Hematopoietic multipotent progenitor cell treated with erythropoietin and hydrocortisone succinate and interleukin-3 and kit ligand, for 6 days (in vitro differentiated cells): Measurements from ENCODE around the gene CCS.
"Not testable (repeated sequence)": the region's sequence is repeated elsewhere in the genome, so short reads cannot be mapped to it uniquely, and the experiment has no call there.

Experiments used
- DNase-seq: peaks from one replicate; pipeline ENCODE4 v3.0.0-alpha.2; 2015

Gene CCS

DNA sequence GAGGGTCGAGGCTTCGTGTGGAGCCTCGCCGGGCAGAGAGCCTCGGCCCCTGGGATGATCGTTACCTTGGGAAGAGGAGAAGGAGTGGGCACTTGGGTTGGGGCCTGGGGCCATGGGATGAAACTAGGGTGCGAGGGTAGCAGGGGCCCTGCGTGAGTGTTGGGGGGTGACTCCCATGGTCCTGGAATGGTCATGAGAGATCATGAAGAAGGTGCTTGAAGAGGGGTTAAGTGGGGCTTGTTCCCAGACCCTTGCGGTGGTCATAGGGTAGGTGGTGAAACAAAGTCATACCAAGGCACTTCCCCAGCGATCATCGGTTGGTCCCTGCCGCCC lies 284 bp downstream of the CCS start:
- DNase-seq = no peak

DNA sequence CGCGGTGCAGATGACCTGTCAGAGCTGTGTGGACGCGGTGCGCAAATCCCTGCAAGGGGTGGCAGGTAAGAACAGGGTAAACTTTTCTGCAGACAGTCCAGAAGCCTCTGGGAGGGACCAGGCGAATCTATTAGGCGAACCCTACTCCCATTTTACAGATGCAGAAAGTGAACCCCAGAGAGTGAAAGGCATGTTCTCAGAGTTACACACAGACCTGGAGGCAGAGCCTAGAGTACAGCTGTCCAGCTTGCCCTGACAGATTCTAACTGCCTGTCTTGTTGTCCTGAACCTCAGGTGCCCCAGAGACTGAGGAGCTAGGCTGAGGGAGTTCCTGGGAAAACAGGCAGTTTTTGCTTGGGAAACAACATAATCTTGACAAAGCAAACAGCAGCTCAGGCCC lies 665 bp downstream of the CCS start:
- DNase-seq = no peak

DNA sequence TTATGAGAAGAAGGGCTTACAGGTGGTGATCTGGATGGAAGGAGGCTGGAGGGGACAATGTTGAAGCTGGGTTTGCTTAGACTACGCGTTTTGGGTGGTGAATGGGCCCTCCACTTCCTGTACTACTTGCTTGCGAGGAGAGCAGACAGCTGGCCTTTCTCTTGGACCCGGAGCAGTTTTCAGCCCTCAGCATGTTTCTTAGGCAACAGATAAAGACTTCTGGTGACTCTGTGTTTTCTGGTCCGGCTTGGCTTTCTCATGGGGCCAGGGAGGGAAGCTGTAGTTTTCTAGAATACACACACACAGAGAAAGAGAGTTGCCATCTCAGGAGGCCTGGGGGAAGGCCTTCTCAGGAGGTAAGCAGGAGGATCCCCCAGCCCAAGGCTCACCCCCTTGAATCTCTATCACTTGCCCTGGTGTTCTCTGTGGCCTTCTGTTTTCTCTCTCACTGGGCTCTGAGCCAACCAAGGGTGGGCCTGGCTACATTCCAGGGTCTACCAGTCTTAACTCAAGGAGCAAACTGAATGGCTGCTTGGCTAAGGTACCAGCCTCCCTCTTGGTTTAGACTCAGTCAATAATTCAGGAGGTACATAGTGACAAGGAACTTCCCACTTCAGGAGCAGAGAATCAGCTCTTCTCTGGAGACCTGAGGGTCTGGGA lies 2.4 kb downstream of the CCS start:
- DNase-seq = peak; percentile 84

DNA sequence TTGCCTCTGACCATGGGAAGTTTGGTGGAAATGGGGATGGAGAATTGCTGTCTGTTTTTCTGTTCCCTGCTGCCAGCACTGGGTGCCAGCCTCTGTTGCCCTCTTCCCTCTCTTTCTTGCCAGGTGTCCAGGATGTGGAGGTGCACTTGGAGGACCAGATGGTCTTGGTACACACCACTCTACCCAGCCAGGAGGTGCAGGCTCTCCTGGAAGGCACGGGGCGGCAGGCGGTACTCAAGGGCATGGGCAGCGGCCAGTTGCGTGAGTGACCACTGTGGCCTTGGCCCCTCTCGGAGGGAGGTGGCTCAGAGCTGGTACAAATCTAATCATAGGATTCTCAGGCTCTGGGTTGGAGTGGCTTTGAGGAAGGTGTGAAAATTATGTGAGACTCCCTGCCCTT lies 6.0 kb downstream of the CCS start:
- no peak for DNase-seq

DNA sequence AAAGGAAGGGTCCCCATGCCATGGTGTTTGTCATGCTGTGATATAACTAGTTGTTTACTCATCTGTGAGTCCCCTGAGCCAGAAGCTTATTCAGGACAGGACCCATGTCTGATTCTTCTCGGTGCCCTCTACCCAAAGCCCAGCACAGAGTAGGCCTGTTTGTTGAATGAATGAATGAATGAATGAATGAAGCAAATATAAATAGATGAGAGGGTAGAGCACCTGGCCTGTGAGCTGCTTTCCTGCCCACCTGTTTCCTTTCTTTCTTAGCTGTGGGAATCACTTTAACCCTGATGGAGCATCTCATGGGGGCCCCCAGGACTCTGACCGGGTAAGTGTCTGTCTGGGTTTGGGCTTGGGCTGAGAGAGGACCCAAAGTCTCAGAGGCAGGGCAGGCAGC lies 7.2 kb downstream of the CCS start:
- DNase-seq = no peak

DNA sequence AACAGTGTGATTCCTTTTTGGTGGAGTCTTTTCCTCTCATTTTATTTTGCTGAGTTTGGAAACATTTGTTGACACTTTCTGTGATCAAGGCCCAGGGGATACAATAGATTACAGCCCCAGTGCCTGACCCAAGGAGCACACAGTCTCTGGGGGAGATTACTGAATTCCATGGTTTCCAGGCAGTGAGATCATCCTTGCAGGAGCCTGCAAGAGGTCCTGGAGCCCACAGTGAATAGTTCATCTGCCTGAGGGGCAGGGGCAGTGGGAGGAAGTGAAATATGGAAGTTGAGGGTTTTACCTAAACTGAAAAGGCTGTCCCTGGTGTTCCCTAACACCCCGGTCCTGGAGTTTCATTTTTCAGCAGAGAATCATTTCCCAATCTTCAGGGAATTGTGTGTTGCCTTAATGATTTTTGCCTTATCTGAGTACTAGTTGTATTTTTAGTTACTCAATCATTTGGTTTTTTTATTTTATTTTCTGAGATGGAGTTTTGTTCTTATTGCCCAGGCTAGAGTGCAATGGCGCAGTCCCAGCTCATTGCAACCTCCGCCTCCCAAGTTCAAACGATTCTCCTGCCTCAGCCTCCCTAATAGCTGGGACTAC lies 7.7 kb downstream of the CCS start:
- no peak for DNase-seq

DNA sequence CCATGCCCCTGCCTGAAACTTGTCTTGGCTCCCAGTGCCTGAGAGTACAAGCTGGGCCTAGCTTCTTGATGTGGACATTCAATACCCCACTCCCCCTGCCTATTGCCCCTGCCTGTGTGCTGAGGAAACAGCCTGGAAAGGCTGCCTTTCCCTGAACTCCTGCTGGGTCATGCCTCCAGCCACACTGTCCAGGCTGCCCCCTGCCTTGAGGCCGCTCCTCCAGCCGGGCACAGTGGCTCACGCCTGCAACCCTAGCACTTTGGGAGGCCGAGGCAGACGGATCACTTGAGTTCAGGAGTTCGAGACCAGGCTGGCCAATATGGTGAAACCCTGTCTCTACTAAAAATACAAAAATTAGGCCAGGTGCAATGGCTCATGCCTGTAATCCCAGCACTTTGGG lies 10.1 kb downstream of the CCS start:
- DNase-seq = no peak

DNA sequence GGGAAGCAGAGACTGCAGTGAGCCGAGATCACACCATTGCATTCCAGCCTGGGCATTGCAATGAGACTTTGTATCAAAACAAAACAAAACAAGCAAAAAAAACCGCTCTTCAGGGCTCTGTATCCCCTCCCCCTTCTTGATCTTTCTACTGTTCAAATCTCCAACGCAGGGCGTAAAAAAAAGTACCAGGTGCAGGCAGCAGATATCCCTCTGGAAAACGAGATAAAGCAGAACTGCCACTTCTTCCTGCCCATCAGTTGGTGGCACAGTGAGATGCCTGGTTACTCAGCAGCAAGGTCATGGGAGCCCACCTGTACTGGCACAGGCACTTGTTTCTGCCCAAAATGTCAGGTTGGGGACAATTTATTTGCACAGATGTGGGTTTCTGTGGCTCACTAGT lies 11.2 kb downstream of the CCS start:
- DNase-seq = peak; percentile 93

DNA sequence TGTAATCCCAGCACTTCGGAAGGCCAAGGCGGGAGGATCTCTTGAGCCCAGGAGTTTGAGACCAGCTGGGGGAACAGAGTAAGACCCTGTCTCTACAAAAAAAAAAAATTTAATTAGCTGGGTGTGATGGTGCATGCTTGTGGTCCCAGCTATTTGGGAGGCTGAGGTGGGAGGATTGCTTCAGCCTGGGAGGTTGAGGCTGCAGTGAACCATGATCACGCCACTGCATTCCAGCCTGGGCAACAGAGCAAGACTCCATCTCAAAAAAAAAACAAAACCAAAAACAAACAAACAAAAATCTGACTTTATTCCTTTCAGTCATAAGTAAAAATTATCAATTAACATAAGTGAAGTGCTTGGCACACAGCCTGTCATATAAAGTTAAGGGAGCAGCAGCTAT lies 13.6 kb downstream of the CCS start:
- DNase-seq = not testable (repeated sequence)

DNA sequence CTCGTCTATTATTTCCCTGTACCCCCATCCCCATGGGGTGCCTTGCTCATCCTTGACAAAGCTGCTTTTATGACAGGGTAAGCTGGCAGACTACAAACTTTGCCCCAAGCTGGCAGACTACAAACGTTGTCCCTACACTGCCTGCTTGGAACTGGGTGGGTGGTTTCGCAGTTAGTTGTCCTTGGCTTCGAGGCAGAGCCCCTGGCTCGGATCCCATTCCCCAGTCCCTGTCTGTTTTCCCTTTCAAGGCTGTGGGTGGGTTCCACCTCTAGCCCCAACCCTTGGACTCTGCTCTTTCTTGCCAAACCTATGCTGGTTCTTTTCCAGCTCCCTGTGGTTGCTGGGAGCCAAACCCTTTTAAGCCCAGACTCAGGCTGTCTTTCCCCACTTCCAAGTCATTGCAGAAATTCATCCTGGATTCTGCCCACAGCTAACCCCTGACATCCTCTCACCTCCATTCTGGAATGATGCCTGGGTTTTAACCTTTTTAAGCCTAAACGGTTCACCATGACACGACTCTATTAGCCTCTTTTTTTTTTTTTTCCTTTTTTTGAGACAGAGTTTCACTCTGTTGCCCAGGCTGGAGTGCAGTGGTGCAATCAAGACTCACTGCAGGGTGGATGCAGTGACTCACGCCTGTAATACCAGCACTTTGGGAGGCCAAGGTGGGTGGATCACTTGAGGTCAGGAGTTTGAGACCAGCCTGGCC lies 14.3 kb downstream of the CCS start:
- DNase-seq = no peak

DNA sequence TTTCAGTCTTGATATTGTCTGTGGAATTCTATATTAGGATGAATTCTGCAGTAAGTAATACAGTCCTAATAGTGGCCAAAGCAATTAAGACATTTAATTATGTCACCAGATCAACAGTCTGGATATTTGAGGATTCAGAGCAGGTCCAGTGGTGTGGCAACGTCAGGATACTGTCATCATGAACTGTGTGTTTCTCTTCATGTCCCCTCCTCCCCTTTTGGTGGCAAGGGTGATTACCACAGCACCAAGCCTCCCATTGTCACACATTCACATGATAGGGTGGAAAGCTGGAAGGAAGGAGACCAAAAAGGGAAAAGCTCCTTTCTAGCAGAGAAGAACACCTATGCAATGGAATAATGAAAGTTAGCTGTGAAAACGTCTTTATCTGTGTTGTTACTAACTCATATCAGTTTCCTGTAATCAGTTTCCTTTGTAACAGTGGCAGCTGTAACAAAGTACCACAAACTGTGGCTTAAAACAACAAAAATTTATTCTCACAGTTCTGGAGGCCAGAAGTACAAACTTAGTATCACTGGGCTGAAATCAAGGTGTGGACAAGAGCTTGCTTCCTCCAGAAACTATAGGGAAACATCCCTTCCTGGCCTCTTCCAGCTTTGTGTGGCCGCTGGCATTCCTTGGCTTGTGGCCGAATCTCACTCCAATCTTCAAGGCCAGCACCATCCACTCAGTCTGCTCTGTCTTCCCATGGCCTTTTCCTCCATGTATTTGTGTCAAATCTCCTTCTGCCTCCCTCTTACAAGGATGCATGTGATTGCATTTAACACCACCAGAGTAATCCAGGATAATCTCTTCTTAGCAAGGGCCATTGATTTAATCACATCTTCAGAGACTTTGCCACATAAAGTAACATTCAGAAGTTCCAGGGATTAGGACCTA lies 17.0 kb downstream of the CCS start:
- peak; percentile 35 for DNase-seq

DNA sequence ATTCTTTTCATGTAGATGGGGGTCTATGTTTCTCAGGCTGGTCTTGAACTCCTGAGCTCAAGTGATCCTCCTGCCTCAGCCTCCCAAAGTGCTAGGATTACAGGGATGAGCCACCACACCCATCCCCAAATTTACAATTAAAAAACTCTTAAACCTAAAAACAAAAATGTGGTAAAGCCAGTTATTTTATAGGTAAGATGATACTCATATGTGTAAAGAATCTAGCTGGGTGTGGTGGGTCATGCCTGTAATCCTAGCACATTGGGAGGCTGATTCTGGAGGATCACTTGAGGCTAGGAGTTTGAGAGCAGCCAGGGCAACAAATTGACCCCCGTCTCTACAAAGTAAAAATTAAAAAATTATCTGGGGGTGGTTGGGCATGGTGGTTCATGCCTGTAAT lies 19.5 kb downstream of the CCS start:
- DNase-seq = no peak

DNA sequence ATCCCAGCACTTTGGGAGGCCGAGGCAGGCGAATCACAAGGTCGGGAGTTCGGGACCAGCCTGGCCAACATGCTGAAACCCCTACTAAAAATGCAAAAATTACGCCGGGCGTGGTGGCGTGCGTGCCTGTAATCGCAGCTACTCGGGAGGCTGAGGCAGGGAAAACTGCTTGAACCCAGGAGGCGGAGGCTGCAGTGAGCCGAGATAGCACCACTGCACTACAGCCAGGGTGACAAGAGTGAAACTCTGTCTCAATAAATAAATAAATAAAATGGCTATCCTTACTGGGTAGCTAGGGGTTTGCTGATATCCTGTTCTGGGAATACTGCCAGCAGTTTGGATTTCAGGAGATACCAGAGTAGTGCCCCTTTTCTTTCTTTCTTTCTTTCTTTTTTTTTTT lies 21.1 kb downstream of the CCS start:
- peak; percentile 55 for DNase-seq

DNA sequence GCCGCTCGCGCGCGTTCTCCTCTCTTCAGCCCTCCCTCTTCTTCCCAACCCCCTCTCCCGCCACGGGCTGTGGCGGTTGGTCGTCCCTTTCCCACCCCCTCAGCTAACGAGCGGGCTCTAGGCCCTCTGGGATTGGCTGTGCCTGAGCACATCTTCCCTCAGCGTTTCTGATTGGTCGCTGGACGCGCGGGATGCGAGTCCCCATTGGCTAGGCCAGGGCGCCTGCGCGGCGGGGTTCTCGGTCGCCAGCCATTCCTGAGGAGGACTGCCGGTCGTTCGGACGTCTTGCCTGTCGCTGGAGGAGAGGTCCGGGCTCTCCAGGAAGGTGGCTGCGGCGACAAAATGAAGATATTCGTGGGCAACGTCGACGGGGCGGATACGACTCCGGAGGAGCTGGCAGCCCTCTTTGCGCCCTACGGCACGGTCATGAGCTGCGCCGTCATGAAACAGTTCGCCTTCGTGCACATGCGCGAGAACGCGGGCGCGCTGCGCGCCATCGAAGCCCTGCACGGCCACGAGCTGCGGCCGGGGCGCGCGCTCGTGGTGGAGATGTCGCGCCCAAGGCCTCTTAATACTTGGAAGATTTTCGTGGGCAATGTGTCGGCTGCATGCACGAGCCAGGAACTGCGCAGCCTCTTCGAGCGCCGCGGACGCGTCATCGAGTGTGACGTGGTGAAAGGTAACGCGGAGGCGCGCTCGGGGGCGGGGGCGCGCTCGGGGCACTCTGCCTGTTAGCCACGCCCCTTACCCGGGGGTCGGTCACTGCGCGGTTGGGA lies 23.6 kb downstream of the CCS start, which contains the start of gene RBM14:
Gene RBM14 (plus strand): TSS at position 252 of the 776 bp plus-strand sequence. CDS start 91 bp downstream, at position 343.
- DNase-seq = peak; percentile 100

DNA sequence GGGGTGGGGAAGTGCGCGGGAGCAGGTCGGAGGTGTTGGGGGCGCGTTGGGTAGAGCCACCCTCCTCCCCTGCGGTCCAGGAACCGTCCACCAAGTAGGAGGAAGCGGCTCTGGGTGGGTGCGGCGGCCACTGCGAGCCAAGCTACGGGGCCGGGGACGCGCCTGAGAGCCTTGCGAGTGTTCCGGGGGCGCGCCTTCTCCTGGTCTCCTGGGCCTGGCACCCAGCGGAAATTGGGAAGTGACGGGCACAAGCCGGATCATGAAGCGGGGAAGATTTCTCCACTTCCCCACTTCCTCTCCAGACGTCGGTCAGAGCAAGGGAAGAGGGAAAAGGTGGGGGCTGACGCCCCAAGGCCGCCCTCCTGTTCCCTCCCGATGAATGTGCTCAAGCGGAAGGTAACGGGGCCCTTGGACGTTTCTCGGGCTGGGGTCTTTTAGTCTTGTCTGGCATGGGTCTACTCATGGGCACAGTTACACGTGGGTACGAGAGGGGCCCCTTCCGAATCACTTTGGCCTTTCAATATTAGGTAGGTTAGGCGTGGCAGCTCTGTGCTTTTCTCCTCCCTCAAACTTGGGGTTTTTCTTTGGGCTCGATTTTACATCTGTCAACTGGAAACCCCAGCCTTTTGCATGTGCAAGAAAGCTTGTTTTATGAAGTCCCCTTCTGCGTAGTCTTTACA lies 24.3 kb downstream of the CCS start:
- DNase-seq = no peak

DNA sequence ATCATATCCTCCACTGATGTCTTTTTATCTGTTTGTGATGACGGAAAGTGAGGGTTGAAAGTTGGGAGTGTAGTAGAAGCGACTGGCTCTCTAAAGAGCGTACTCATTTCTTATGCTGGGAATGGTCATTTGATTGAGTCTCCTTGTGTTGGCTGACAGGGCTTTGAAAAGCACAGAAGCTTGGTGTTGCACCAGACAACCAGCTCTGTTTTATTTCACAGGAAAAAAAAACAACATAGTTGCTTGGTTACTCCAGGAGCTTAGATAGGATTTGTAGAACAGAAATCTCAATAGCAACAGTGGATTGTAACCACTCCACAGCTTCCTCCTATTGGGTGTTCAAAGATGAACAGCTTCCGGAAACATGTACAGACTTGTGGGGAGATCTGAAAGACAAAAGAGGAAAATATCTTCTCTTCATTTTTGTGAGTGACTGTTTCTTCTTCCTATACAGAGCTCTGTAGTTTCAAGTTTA lies 26.1 kb downstream of the CCS start:
- DNase-seq = peak; percentile 70

DNA sequence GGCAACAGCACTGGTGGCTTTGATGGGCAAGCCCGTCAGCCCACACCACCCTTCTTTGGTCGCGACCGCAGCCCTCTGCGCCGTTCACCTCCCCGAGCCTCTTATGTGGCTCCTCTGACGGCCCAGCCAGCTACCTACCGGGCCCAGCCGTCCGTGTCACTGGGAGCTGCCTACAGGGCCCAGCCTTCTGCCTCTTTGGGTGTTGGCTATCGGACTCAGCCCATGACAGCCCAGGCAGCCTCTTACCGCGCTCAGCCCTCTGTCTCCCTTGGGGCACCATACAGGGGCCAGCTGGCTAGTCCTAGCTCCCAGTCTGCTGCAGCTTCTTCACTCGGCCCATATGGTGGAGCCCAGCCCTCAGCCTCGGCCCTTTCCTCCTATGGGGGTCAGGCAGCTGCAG lies 31.5 kb downstream of the CCS start:
- no peak for DNase-seq

DNA sequence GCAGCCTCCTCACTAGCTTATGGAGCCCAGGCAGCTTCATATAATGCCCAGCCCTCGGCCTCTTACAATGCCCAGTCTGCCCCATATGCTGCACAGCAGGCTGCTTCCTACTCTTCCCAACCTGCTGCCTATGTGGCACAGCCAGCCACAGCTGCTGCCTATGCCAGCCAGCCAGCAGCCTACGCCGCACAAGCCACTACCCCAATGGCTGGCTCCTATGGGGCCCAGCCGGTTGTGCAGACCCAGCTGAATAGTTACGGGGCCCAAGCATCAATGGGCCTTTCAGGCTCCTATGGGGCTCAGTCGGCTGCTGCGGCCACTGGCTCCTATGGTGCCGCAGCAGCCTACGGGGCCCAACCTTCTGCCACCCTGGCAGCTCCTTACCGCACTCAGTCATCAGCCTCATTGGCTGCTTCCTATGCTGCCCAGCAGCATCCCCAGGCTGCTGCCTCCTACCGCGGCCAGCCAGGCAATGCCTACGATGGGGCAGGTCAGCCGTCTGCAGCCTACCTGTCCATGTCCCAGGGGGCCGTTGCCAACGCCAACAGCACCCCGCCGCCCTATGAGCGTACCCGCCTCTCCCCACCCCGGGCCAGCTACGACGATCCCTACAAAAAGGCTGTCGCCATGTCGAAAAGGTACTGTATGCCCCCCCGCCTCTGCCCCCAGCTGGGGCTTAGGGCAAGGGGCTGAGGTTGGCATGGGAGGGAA lies 32.2 kb downstream of the CCS start:
- no peak for DNase-seq

DNA sequence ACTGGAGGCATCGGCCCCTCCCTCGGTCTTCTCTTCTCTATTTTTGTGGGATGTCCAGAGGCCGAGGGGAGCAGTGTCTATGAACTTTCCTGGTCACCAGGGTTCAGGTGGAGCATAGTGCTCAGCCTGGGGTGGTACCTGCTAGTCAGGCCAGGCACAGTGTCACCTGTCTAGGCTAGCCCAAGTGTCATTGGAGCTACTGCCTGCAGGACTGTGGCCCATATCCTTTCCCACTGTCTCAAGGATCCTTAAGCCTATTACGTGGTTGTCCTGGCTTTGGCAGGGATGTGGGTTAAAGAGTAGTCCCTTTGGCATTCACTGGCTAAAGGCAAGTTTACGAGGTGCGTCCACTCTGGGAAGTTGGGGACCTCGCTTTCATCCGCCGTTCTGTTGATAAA lies 32.8 kb downstream of the CCS start:
- DNase-seq = no peak

DNA sequence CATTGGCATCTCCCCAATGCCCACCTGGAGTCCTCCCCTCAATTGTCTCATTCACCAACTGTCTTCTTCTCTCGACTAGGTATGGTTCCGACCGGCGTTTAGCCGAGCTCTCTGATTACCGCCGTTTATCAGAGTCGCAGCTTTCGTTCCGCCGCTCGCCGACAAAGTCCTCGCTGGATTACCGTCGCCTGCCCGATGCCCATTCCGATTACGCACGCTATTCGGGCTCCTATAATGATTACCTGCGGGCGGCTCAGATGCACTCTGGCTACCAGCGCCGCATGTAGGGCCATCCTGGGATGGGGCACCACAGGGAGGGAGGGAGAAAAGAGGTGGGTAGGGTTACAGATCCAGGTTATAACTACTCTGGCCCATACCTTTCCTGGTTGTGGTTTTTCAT lies 33.4 kb downstream of the CCS start:
- no peak for DNase-seq

DNA sequence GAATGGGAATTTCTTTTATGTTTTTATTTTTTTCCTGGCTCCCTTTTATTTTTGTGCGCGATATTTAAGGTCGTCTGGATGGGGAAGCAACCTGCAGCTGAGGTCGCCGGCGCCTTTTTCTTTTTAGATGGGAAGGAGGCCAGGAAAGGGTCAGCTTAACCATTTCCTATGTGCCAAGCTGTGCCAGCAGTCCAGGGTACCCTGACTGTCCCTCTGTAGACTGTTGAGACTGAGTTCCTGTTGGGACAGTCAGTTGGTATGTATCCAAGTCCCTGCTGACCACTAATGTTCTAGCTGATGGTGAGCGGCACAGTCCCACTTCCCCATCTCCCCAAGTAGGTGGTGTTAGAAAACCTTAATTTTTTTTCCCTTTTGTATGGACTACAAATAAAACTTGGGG lies 33.9 kb downstream of the CCS start:
- DNase-seq = no peak
